Body of pancreas (tissue), 4 donors: Measurements from ENCODE around the gene DDHD1.

Source experiments
- POLR2A ChIP-seq, 3 donors: fragments of 450-650 bp; IDR thresholded peaks; one replicate each; pipeline ENCODE4 v1.6.1; 2016; ENCODE audit warnings: antibody characterized with exemption in 3 of 3, mild to moderate bottlenecking in 2 of 3
- TF ChIP-seq, protein P1 (sequence below), 7 experiments: fragments of 450-650 bp in 4 of 7; fragments of 200-600 bp in 3 of 7; sonication (generic) in 3 of 7; IDR thresholded peaks; one replicate each; pipeline ENCODE4 v1.5.1; 2016 to 2019; ENCODE audit warnings: antibody characterized with exemption in 7 of 7

DNA sequence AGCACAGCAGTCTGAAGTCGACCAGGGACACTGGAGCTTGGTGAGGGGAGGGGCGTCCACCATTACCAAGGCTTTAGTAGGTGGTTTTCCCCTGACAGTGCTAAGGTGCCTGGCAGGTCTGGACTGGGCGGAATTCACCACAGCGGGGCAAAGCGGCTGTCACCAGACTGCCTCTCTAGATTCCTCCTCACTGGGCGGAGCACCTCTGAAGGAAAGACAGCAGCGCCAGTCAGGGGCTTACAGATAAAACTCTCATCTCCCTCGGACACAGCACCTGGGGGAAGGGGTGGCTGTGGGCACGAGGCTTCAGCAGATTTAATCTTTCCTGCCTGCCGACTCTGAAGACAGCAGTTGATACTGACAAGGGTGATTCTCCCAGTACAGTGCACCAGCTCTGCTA, 39.1 kb downstream of the DDHD1 start:
- TF ChIP-seq, protein P1, sequence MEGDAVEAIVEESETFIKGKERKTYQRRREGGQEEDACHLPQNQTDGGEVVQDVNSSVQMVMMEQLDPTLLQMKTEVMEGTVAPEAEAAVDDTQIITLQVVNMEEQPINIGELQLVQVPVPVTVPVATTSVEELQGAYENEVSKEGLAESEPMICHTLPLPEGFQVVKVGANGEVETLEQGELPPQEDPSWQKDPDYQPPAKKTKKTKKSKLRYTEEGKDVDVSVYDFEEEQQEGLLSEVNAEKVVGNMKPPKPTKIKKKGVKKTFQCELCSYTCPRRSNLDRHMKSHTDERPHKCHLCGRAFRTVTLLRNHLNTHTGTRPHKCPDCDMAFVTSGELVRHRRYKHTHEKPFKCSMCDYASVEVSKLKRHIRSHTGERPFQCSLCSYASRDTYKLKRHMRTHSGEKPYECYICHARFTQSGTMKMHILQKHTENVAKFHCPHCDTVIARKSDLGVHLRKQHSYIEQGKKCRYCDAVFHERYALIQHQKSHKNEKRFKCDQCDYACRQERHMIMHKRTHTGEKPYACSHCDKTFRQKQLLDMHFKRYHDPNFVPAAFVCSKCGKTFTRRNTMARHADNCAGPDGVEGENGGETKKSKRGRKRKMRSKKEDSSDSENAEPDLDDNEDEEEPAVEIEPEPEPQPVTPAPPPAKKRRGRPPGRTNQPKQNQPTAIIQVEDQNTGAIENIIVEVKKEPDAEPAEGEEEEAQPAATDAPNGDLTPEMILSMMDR (IDR thresholded peaks at IDR 0.05), result no peak
- no peak for TF ChIP-seq POLR2A (IDR thresholded peaks at IDR 0.05)
